Measurements from ENCODE around the gene NUDT8. TPM values are rescaled to one million over a fixed set of nuclear protein-coding genes. Genes with fewer than 3 reads are reported as not detected.
"Not testable (repeated sequence)": the region's sequence is repeated elsewhere in the genome, so short reads cannot be mapped to it uniquely, and the experiment has no call there.

The NUDT8 gene
- total RNA-seq, 1 experiment from 2014 or later, result 13.2 TPM

DNA sequence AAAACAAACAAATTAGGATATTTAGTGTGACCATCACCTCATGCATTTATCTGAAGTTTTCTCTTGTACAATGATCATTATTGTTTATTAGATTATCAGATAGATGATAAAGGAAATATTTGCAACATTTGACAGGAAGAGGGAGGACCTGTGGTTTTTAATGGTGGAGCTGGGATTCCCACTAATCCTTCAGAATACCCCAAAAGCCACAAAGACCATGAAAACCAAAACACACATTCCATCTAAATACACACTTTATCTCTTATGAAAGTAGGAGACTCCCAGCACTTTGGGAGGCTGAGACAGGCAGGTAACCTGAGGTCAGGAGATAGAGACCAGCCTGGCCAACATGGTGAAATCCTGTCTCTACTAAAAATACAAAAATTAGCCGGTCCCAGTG is 30.6 kb downstream of the NUDT8 start:
- POLR2A ChIA-PET, result no interaction called here
- in situ Hi-C loops (cut with HindIII; ENCODE audit: low pct_unique_long_range_greater_than_20kb, low sequenced_read_pairs), result no loop called here
- no peak for TF ChIP-seq SIN3A (IDR thresholded peaks at IDR 0.05; ENCODE audit: borderline replicate concordance, insufficient read depth, low read depth, low read length)
- TF ChIP-seq, protein P1, sequence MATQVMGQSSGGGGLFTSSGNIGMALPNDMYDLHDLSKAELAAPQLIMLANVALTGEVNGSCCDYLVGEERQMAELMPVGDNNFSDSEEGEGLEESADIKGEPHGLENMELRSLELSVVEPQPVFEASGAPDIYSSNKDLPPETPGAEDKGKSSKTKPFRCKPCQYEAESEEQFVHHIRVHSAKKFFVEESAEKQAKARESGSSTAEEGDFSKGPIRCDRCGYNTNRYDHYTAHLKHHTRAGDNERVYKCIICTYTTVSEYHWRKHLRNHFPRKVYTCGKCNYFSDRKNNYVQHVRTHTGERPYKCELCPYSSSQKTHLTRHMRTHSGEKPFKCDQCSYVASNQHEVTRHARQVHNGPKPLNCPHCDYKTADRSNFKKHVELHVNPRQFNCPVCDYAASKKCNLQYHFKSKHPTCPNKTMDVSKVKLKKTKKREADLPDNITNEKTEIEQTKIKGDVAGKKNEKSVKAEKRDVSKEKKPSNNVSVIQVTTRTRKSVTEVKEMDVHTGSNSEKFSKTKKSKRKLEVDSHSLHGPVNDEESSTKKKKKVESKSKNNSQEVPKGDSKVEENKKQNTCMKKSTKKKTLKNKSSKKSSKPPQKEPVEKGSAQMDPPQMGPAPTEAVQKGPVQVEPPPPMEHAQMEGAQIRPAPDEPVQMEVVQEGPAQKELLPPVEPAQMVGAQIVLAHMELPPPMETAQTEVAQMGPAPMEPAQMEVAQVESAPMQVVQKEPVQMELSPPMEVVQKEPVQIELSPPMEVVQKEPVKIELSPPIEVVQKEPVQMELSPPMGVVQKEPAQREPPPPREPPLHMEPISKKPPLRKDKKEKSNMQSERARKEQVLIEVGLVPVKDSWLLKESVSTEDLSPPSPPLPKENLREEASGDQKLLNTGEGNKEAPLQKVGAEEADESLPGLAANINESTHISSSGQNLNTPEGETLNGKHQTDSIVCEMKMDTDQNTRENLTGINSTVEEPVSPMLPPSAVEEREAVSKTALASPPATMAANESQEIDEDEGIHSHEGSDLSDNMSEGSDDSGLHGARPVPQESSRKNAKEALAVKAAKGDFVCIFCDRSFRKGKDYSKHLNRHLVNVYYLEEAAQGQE (IDR thresholded peaks at IDR 0.05; ENCODE audit: insufficient read depth in 1 of 2, low read depth in 2 of 2, low read length in 1 of 2), result no peak
- TF ChIP-seq POLR2AphosphoS5 (IDR thresholded peaks at IDR 0.05; ENCODE audit: low read depth, low read length), result no peak
- TF ChIP-seq, protein P2, sequence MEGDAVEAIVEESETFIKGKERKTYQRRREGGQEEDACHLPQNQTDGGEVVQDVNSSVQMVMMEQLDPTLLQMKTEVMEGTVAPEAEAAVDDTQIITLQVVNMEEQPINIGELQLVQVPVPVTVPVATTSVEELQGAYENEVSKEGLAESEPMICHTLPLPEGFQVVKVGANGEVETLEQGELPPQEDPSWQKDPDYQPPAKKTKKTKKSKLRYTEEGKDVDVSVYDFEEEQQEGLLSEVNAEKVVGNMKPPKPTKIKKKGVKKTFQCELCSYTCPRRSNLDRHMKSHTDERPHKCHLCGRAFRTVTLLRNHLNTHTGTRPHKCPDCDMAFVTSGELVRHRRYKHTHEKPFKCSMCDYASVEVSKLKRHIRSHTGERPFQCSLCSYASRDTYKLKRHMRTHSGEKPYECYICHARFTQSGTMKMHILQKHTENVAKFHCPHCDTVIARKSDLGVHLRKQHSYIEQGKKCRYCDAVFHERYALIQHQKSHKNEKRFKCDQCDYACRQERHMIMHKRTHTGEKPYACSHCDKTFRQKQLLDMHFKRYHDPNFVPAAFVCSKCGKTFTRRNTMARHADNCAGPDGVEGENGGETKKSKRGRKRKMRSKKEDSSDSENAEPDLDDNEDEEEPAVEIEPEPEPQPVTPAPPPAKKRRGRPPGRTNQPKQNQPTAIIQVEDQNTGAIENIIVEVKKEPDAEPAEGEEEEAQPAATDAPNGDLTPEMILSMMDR (IDR thresholded peaks at IDR 0.05), result no peak
- TF ChIP-seq TCF7L2 (IDR thresholded peaks at IDR 0.05; ENCODE audit: low read depth, low read length), result no peak

DNA sequence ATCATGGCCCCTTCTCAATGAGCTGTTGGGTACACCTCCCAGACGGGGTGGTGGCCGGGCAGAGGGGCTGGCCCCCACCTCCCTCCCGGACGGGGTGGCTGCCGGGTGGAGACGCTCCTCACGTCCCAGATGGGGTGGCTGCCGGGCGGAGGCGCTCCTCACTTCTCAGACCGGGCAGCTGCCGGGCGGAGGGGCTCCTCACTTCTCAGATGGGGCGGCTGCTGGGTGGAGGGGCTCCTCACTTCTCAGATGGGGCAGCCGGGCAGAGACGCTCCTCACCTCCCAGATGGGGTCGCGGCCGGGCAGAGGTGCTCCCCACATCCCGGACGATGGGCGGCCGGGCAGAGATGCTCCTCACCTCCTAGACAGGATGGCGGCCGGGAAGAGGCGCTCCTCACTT is 31.8 kb downstream of the NUDT8 start:
- BruUV-seq (replicated peaks); H3K4me3 ChIP-seq (ENCODE audit: low read depth in 2 of 2, low read length in 2 of 2); H3K9me3 ChIP-seq (ENCODE audit: control insufficient read depth, insufficient read depth, low read depth, low read length); ATAC-seq; CTCF ChIA-PET; intact Hi-C loops (cut with micrococcal nuclease; ENCODE audit: unreplicated experiment); in situ Hi-C loops (cut with HindIII; ENCODE audit: low pct_unique_long_range_greater_than_20kb, low sequenced_read_pairs); DNase-seq (ENCODE audit: low read depth, low spot score); H3K27me3 ChIP-seq (ENCODE audit: control insufficient read depth, insufficient read depth, low read length); POLR2A ChIA-PET; H3K27ac ChIP-seq (ENCODE audit: low read length); H3K36me3 ChIP-seq (ENCODE audit: control insufficient read depth, insufficient read depth, low read length); H3K4me1 ChIP-seq (ENCODE audit: control insufficient read depth, insufficient read depth, low read length): not testable (repeated sequence)

More for the DNA sequence above, 30.6 kb downstream of the NUDT8 start:
- intact Hi-C loops (cut with micrococcal nuclease; ENCODE audit: unreplicated experiment), result no loop called here
- ATAC-seq (no peak), DNase-seq (ENCODE audit: low read depth, low spot score) (no peak)
- H3K9me3 ChIP-seq (ENCODE audit: control insufficient read depth, insufficient read depth, low read depth, low read length), result peaks cover 4% of the 10 kb centered on the region; the same call in 1 of the 2 replicates
- no peaks in the 10 kb centered on the region for H3K27me3 ChIP-seq (ENCODE audit: control insufficient read depth, insufficient read depth, low read length)
- H3K27ac ChIP-seq (ENCODE audit: low read length), result no peak overlapping the region
- CTCF ChIA-PET, result no interaction called here
- H3K36me3 ChIP-seq (ENCODE audit: control insufficient read depth, insufficient read depth, low read length), result no peaks in the 10 kb centered on the region
- no TSS peak for BruUV-seq (replicated peaks)
- no peak overlapping the region for H3K4me3 ChIP-seq (ENCODE audit: low read depth in 2 of 2, low read length in 2 of 2)
- H3K4me1 ChIP-seq (ENCODE audit: control insufficient read depth, insufficient read depth, low read length), result no peaks in the 10 kb centered on the region

DNA sequence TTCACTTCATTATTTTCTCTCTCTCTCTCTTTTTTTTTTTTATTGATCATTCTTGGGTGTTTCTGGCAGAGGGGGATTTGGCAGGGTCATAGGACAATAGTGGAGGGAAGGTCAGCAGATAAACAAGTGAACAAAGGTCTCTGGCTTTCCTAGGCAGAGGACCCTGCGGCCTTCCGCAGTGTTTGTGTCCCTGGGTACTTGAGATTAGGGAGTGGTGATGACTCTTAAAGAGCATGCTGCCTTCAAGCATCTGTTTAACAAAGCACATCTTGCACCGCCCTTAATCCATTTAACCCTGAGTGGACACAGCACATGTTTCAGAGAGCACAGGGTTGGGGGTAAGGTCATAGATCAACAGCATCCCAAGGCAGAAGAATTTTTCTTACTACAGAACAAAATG is 32.3 kb downstream of the NUDT8 start:
- CTCF ChIA-PET; BruUV-seq (replicated peaks): not testable (repeated sequence)

More for the DNA sequence above, 32.3 kb downstream of the NUDT8 start:
- in situ Hi-C loops (cut with HindIII; ENCODE audit: low pct_unique_long_range_greater_than_20kb, low sequenced_read_pairs); H3K27me3 ChIP-seq (ENCODE audit: control insufficient read depth, insufficient read depth, low read length); DNase-seq (ENCODE audit: low read depth, low spot score); ATAC-seq; H3K9me3 ChIP-seq (ENCODE audit: control insufficient read depth, insufficient read depth, low read depth, low read length); H3K27ac ChIP-seq (ENCODE audit: low read length); H3K4me1 ChIP-seq (ENCODE audit: control insufficient read depth, insufficient read depth, low read length); H3K36me3 ChIP-seq (ENCODE audit: control insufficient read depth, insufficient read depth, low read length); POLR2A ChIA-PET; H3K4me3 ChIP-seq (ENCODE audit: low read depth in 2 of 2, low read length in 2 of 2); intact Hi-C loops (cut with micrococcal nuclease; ENCODE audit: unreplicated experiment): not testable (repeated sequence)
